ENCODE measurements around the gene HARS1.

GRCh38 chr5:140690376-140690932 is 716 bp downstream of the HARS1 start:
- TF ChIP-seq POLR2AphosphoS5 (IDR thresholded peaks at IDR 0.05; ENCODE audit: low read depth, low read length) = no peak
- TF ChIP-seq POLR2A (IDR thresholded peaks at IDR 0.05; ENCODE audit: low read depth, low read length) = no peak
- TF ChIP-seq TAF1 (IDR thresholded peaks at IDR 0.05; ENCODE audit: low read depth, low read length) = no peak

Data from GM12891 (cell line).